Stimulated activated CD8-positive, alpha-beta memory T cell treated with anti-CD3 and anti-CD28 coated beads, Interleukin-12 subunit alpha, Interleukin-12 subunit beta, amount 100 ng/mL, for 24 hours (primary cell): ENCODE results near the gene NAP1L1.

ENCODE experiments used
- DNase-seq: peaks from one replicate; pipeline ENCODE4 v3.0.0-alpha.2; 2020; ENCODE audit errors: extremely low read depth

NAP1L1 gene

GRCh38 chr12:76083904-76084862 is at the start of gene NAP1L1:
Gene NAP1L1, minus strand, starts transcription at chr12:76084685. Its CDS starts 10,466 bp downstream, at chr12:76074219.
- peak; percentile 92 for DNase-seq

- DNase-seq = no peak
These were observed 43.1 kb upstream of the NAP1L1 start for GRCh38 chr12:76127588-76127987.

GRCh38 chr12:76124456-76124855 is 40.0 kb upstream of the NAP1L1 start:
- DNase-seq = no peak

- no peak for DNase-seq
These were observed 39.1 kb upstream of the NAP1L1 start for GRCh38 chr12:76123259-76124212.

- DNase-seq = no peak
These were observed 35.4 kb upstream of the NAP1L1 start for GRCh38 chr12:76119887-76120286.

- DNase-seq = no peak
These were observed 33.3 kb upstream of the NAP1L1 start for GRCh38 chr12:76117751-76118150.

GRCh38 chr12:76117067-76117691 is 32.7 kb upstream of the NAP1L1 start:
- no peak for DNase-seq

- no peak for DNase-seq
These were observed 29.6 kb upstream of the NAP1L1 start for GRCh38 chr12:76113800-76114757.

GRCh38 chr12:76111209-76111749 is 26.8 kb upstream of the NAP1L1 start:
- no peak for DNase-seq

- no peak for DNase-seq
These were observed 25.4 kb upstream of the NAP1L1 start for GRCh38 chr12:76109879-76110278.

- DNase-seq = no peak
These were observed 23.9 kb upstream of the NAP1L1 start for GRCh38 chr12:76108356-76108755.

GRCh38 chr12:76106631-76107030 is 22.1 kb upstream of the NAP1L1 start:
- DNase-seq = no peak

GRCh38 chr12:76103958-76104357 is 19.5 kb upstream of the NAP1L1 start:
- DNase-seq = no peak

GRCh38 chr12:76101739-76102385 is 17.4 kb upstream of the NAP1L1 start:
- DNase-seq = no peak

GRCh38 chr12:76096079-76096646 is 11.7 kb upstream of the NAP1L1 start:
- no peak for DNase-seq

- DNase-seq = no peak
These were observed 10.3 kb upstream of the NAP1L1 start for GRCh38 chr12:76094754-76095153.

GRCh38 chr12:76091246-76091754 is 6.8 kb upstream of the NAP1L1 start:
- DNase-seq = no peak

- no peak for DNase-seq
These were observed 1.0 kb upstream of the NAP1L1 start for GRCh38 chr12:76085520-76085868.

- no peak for DNase-seq
These were observed 506 bp upstream of the NAP1L1 start for GRCh38 chr12:76084863-76085519.
